ENCODE data around the gene CACNA1F.
"Not testable (repeated sequence)": the region's sequence is repeated elsewhere in the genome, so short reads cannot be mapped to it uniquely, and the experiment has no call there.

Gene CACNA1F

DNA sequence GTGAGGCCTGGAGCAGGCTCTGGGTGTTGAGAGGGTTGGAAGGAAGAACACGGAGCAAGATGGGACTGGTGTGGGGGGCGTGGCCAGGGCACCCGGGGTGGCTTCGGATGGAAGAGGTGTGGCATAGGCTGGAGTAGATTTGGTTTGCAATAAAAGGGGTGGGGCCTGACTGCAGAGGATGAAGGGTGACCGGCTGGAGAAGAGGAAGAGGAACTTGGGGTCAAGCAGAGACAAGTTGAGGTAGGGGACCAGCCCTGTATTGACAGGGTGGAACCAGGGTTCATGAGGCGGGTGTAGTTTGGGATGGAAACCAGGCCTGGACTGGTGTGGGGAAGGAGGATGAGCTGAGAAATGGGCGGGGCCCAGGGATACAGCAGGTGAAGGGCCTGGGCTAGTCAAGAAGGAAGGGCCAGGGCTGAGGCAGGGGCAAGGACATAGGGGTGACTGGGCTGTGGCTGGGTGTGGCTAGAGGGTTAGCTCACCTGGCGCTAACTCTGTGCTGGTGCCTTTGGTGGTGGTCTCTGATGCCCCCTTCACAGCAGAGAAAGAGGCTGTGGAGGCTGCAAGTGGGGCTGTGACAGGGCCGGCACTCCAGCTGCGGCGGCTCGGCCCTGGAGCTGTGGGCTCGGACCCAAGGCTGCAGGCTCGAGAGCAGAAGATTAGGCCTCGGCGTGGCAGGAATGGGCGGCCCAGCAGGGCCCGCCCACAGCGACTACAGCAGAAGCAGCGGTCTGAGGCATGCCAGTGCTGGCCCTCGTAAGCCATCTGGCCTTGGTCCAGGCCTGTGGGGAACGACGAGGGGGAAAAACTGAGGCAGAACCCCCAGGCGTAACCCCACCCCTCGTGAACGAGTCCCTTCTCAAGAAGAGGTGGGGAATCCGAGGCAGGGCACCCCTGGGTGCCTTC lies 56.5 kb downstream of the CACNA1F start:
- no peak for DNase-seq (ENCODE audit: low read depth in 2 of 2)

DNA sequence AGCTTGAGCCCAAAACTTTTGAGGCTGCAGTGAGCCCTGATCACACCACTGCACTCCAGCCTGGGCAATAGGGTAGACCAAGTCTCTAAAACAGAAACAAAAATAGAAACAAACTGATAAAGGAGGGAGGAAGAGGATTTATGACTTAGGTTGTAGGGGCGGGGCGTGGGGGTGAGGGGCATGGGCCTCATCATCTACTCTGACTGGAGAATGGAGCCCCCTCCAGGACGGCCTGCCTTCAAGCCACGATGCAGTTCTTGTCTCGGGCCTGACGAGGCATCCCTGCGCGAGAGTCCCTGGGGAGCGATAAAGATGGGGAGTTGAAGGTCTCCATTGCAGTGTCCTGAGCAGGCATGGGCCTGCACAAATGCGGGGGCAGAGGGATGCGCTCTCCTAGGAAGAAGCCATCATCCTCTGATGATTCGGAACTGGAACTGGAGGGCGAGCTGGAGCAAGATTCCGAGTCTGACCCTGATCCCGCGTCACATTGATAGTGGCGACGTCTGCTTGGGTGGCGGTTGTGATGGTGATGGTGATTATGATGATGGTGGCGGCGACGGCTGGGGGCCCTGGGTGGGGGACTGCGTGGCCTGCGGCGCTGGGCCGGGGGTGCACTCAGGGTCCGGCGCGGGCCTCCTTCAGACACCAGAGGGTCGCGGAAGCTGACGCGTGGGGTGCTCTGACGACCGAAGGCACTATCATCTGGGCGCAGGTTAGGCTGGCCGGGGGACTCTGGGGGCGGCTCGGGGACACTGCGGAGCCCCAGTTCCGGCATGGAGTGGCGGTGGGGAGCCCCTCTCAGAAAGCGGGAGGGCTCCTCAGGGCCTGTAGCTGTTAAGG lies 57.5 kb downstream of the CACNA1F start:
- DNase-seq (ENCODE audit: low read depth in 2 of 2), result no peak

DNA sequence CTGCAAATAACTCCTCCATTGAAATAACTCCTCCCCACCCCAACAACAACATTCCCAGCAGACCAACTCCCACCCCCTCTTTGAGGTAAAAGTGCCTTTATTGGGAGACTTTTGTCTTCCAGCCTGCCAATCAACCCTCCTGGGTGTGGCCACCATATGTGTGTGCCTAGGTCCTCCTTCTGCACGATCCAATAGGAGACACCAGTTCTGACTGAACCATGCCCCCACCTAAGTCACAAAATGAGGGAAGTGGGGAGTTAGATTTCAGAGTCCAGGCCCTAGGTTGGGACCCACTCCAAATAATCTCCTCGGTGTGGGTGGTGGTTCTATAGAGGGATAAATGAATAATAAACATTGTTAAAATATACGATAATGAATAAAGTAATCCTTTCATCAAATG lies 58.4 kb downstream of the CACNA1F start:
- no peak for DNase-seq (ENCODE audit: low read depth in 2 of 2)

DNA sequence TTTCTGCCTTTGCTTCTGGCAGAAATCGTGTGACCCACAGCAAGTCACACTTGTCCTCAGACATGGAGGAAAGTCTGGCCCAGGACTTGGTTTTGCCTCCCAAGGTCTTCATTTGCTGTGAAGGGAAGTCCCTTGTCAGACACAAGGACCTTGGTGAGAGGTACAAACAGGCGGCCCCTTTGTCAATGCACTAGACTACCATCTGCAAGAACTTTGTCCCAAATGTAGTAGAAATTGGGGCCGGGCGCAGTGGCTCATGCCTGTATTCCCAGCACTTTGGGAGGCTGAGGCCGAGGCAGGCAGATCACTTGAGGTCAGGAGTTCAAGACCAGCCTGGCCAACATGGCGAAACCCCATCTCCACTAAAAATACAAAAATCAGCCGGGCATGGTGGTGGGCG lies 59.6 kb downstream of the CACNA1F start:
- DNase-seq (ENCODE audit: low read depth in 2 of 2), result not testable (repeated sequence)

DNA sequence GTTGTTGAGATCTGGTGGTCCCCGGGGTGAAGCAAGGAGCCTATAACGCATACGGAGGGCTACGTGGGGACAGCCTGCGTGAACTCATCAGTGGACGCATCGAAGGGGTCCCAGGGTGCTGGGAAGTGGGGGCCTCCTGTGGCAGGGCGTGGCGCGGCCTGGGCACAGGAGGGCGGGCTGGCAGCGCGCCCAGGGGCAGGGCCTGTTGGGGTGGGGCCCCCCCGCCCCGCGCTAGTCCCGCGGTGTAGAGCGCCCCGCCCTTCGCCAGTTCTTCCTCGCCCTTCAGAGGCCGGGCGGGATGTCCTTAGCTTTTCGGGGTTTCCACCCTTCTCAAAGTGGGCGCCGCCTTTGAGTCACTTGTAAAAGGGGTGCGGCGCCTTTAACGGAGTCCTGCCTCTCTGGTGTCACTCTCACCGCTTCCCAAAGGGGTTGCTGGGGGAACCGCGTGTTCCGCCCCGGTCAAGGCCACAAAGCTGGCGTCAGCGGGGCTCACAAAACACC lies 60.8 kb downstream of the CACNA1F start:
- no peak for DNase-seq (ENCODE audit: low read depth in 2 of 2)

DNA sequence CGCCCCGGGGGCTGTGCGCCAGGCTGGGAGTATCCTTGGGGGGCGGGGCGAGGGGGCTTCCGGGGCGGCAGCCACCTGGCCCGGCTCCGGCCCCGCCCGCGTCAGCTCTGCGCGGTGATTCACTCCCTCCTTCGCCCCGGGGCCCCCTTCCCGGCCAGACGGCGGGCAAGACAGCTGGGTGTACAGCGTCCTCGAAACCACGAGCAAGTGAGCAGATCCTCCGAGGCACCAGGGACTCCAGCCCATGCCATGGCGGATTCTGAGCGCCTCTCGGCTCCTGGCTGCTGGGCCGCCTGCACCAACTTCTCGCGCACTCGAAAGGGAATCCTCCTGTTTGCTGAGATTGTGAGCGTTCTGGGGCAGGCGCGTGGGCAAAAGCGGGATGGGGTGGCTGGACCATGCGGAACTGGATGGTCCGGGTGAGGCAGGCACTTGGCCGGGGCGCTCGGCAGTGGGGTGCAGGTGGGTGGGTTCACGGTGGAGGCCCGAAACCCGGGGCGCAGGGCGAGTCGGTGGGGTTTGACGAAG lies 61.3 kb downstream of the CACNA1F start, which contains the start of gene PLP2:
TSS of gene PLP2 (plus strand) at position 147 of the 528 bp plus-strand sequence. CDS start at position 250, 103 bp downstream.
- no peak for DNase-seq (ENCODE audit: low read depth in 2 of 2)

DNA sequence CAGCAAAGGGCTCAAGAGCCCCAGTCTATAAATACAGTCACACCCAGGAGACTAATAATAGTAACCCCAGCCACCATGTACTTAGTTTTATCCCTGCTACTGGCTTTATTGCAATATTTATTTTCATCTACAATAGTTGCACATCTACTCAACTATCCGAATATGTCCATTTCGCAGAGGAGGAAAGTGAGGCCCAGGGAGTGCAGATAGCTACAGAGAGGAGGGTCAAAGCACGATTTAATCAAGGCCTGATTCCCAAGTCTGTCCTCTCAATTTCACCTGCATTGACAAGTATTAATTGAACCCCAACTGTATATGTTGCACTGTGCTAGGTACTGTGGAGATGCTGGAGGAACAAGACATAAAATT lies 65.4 kb downstream of the CACNA1F start:
- DNase-seq (ENCODE audit: low read depth in 2 of 2), result no peak

DNA sequence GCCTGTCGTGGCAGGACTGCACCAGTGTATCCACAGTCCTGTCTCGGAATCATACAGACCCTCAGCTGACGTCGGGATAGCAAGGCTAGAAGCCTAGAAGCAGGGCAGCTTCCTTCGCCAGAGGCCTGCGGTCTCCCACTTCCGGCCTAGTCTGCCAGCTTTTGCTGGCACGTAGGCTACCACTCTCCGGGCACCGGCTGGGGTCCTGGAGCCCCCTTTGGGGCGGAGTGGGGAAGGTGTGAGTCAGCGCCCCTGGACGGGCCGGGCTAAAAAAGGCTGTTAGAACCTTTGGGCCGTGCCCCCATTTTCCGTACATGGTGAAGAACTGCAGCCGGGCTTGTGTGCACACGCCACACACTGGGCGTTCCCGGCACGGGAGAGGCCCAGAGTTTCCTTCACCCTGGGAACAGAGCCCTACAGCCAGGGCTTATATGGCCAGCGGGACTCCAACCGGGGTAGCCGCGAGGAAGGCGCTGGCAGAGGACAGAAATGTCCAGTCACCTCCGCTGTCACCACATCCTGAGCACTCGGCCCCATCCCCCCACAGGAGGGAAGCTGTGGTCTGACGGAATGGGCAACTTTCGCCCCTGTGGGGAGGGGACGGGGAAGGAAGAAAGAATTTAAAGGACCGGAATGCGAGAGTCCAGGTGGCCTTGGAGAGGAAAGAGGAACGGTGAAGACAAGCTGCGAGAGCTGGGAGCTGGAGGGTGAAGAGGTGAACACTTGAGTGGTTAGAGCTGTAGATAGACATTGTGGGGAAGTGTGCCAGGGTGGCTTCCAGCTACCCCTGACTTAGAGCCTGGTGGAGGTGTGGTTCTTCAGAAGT lies 66.0 kb downstream of the CACNA1F start:
- no peak for DNase-seq (ENCODE audit: low read depth in 2 of 2)

DNA sequence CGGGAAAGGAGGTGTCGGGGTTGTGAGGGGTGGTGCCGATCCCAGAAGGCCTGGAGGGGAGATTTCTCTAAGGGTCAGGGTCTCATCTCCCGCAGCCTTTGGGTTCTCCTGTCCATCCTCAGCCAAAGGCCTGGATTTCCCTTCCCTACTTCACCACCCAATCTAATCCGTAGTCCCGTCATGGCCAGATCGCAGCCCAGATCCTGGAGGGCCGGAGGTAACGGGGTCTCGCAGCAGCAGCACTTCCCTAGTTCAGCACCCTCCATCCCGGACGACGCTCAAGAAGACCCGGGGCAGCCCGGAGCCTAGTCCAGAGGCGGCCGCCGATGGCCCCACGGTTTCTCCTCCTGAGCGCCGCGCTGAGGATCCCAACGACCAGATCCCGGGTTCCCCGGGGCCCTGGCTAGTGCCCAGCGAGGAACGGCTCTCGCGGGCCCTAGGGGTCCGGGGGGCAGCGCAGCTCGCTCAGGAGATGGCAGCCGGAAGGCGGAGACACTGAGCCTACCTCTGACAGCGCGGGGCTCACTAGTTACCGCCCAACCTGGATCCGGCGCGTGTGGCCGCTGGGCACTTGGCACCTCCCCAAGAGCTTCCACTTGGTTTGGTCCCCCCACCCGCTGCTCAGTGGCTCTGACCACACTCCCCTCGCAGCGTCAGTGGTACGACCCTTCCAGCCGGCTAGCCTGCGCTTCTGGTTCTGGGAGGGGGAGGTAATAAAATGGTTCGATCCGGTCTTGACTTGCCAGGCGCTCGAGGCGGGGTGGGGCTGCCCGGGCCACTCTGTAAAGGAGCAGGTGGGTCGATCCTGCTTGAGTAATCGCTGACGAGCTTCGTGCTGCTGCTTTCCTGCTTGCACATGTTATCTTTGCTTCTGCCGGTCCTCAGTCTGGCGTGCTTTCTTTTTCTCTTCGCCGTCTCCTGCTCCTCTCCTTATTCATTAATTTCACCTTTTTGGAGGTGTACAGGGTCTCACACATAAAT lies 66.9 kb downstream of the CACNA1F start:
- no peak for DNase-seq (ENCODE audit: low read depth in 2 of 2)

DNA sequence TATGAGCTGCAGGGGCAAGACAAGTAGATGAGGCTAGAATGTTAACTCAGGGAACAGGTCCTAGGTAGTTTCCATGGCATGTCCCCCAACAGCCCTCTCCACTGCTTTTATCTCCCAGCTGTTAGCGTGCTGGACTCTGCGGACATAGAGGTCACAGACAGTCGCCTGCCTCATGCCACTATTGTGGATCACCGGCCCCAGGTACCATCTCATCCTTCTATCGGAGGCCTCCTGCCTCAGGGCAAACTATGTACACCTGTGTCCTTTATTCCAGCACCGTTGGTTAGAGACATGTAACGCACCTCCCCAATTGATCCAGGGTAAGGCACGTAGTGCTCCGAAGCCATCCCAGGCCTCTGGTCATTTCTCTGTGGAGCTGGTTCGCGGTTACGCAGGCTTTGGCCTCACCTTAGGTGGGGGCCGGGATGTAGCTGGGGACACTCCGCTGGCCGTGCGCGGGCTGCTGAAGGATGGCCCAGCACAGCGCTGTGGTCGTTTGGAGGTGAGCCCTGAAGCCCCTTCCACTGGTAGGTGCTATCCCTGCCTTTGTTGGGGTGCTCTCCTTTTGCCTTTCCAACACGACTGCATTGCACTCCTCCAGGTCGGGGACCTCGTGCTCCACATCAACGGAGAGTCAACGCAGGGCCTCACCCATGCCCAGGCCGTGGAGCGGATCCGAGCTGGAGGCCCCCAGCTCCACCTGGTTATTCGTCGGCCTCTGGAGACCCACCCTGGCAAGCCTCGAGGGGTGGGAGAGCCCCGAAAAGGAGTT lies 68.4 kb downstream of the CACNA1F start:
- DNase-seq (ENCODE audit: low read depth in 2 of 2), result no peak

DNA sequence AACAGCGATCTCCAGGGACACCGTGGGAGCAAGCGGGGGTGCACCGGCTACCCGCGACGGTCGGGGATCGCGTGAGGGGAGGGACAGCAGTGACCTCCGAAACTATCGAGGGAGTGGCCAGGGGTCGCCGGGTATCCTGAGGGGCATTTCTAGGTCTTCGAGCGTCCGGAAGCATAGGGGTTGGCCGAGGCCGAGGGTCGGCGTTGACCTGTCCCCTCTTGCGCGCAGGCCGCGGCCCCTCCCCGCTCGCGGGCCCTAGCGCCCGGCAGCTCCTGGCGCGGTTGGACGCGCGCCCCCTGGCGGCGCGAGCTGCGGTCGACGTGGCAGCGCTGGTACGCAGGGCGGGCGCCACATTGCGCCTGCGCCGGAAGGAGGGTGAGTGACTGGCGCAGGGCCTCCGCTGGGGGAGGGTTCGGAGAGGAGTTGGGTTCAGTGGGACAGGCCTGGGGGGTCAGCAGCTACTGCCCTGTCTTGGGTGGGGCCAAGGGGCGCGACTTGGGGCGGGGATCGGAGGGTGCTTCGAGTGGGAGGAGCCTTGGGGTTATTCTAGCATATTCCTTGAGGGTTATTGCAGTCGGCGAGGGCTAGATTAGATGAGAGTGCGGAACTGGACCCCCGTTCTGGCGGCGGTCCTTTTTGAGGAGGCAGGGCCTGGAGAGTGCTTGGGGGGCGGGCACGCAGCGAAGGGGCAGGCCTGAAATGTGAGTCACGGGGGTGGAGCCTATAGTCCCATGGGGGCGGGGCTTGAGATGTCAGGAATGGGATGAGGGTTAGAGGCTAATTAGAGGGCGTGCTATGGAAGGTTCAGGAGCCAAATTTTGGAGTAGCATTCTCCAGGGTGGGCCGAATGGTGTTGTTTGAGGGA lies 69.4 kb downstream of the CACNA1F start:
- DNase-seq (ENCODE audit: low read depth in 2 of 2), result peak in 1 of 2 experiments; percentile 53

DNA sequence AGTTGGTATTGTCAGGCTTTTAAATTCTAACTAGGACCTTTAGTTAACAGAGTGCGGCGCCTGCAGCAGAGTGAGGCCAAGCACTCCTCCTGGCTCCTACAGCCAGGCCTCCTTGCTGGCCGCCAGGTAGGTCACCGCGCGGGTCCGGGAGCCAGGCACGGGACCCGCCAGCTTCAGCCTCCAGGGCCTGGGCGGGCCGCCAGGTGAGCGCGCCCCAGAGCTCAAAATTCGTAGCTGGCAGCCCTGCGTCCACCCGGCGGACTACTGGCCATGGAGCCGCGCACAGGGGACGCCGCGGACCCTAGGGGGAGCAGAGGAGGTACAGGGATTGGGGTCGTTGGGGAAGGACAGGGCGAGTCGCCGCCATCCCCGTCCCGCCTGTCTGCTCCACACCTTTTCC lies 70.5 kb downstream of the CACNA1F start, which contains the start of gene MAGIX:
TSS of gene MAGIX (plus strand) at position 139 of the 400 bp plus-strand sequence. CDS start at position 271, 132 bp downstream.
- DNase-seq (ENCODE audit: low read depth in 2 of 2), result no peak

DNA sequence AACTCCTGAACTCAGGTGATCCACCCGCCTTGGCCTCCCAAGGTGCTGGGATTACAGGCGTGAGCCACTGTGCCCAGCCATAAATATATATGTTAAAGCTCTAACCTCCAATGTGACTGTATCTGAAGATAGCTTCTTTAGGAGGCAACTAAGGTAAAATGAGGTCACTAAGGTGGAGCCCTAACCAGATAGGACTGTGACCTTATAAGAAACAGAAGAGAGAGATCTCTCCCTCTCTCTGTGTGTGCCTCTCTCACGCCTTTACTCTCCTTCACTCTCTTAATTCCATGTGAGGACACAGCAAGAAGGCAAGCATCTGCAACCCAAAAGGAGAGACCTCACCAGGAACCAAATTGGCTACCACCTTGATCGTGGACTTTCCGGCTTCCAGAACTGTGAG lies 71.5 kb downstream of the CACNA1F start:
- no peak for DNase-seq (ENCODE audit: low read depth in 2 of 2)

DNA sequence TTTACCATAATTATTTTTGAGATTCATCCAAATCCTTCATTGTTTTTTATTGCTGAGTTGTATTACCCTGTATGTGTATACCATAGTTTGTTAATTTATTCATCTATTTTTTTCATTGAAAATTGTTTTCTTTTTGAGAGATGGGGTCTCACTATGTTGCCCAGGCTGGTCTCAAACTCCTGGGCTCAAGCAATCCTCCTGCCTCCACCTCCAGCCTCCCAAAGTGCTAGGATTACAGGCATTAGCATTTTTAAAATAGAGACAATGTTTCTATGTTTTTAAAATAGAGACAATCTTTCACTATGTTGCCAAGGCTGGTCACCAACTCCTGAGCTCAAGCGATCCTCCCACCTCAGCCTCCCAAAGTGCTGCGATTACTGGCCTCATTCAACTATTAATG lies 72.2 kb downstream of the CACNA1F start:
- no peak for DNase-seq (ENCODE audit: low read depth in 2 of 2)

DNA sequence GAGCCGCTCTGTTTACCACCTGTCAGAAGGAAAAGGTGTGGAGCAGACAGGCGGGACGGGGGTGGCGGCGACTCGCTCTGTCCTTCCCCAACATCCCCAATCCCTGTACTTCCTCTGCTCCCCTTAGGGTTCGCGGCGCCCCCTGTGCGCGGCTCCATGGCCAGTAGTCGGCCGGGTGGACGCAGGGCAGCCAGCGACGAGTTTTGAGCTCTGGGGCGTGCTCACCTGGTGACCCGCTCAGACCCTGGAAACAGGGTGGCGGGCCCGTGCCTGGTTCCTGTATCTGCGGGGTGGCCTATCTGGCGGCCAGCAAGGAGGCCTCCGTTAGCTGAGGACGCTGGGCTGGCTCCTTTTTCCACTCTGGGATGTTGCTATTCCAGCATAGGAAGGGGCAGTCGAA lies 75.9 kb downstream of the CACNA1F start:
- no peak for DNase-seq (ENCODE audit: low read depth in 2 of 2)

DNA sequence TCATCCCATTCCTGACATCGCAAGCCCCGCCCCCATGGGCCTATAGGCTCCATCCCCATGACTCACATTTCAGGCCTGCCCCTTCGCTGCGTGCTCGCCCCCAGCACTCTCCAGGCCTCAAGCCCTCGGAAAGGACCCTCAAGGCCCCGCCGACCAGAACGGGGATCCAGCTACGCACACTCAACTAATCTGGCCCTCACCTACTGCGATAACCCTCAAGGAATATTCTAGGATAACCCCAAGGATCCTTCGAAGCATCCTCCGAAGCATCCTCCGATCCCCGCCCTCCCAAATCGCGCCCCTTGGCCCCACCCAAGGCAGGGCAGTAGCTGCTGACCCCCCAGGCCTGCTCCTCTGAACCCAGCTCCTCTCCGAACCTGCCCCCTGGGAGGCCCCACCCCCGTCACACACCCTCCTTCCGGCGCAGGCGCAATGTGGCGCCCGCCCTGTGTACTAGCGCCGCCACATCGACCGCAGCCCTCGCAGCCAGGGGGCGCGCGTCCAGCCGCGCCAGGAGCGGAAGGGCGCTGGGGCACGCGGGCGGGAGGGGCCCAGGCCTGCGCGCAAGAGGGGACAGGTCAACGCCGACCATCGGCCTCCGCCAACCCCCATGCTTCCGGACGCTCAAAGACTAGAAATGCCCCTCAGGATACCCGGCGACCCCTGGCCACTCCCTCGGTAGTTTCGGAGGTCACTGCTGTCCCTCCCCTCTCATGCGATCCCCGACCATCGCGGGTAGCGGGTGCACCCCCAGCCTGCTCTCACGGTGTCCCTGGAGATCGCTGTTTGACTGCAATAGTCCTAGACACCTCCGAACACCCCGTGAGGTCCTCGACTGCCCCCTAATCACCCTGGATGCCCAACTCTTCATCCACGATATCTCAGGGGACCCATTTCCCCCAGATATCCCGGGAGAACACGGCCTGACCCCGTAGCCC lies 77.0 kb downstream of the CACNA1F start:
- peak; percentile 76 to 78 for DNase-seq (ENCODE audit: low read depth in 2 of 2)

DNA sequence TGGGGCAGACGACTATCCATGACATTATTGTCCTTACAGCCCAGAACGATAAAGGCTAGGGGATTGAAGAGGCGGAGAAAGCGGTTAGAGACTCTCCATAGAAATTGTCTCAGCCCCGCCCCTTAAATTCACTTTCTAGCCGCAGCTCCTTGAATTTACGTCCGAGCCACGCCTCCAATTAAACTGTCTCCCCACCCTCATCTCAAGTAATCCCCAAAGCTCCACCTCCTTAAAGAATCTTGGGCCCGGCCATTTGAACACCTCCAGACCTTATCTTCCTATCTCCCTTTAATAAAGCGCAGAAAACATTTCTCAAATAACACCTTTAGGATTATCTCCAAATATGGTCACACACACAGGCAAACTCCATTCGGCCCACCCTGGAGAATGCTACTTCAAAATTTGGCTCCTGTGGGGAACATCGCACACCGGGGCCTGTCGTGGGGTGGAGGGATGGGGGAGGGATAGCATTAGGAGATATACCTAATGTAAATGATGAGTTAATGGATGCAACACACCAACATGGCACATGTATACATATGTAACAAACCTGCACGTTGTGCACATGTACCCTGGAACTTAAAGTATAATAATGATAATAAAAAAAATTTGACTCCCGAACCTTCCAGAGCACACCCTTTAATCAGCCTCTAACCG lies 77.8 kb downstream of the CACNA1F start:
- DNase-seq (ENCODE audit: low read depth in 2 of 2), result peak; percentile 46

Measured in fibroblast of skin of left quadriceps (primary cell).